MM.1S (cell line): ENCODE data around the gene TEX101.

Source experiments
- EZH2 ChIP-seq: fragments of 300-600 bp; sonication (generic); optimal IDR thresholded peaks from 2 replicates; pipeline ENCODE3; 2017; ENCODE audit warnings: low read depth, mild to moderate bottlenecking, antibody characterized with exemption, low read length, mixed read lengths
- EZH2phosphoT487 ChIP-seq: fragments of 300-600 bp; sonication (generic); IDR thresholded peaks from 2 replicates; pipeline ENCODE4 v1.6.1; 2018; ENCODE audit warnings: antibody characterized with exemption, low read length
- TF ChIP-seq, protein P1 (sequence below): fragments of 300-600 bp; sonication (generic); IDR thresholded peaks from 2 replicates; pipeline ENCODE4 v1.5.1; 2016; ENCODE audit warnings: antibody characterized with exemption, low read length, mixed read lengths

DNA sequence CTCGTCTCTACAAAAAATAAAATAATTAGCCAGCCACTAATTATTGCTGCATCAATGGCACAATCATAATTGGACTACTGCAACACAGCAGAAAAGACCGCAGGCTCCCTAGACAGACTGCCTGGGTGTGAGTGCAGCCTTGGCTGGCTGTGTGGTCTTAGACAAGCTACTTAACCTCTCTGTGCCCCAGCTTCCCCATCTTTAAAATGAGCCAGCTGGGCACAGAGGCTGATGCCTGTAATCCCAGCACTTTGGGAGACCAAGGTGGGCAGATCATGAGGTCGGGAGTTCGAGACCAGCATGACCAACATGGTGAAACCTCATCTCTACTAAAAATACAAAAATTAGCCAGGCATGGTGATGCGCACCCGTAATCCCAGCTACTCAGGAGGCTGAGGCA is 19.0 kb downstream of the TEX101 start:
- TF ChIP-seq, protein P1, sequence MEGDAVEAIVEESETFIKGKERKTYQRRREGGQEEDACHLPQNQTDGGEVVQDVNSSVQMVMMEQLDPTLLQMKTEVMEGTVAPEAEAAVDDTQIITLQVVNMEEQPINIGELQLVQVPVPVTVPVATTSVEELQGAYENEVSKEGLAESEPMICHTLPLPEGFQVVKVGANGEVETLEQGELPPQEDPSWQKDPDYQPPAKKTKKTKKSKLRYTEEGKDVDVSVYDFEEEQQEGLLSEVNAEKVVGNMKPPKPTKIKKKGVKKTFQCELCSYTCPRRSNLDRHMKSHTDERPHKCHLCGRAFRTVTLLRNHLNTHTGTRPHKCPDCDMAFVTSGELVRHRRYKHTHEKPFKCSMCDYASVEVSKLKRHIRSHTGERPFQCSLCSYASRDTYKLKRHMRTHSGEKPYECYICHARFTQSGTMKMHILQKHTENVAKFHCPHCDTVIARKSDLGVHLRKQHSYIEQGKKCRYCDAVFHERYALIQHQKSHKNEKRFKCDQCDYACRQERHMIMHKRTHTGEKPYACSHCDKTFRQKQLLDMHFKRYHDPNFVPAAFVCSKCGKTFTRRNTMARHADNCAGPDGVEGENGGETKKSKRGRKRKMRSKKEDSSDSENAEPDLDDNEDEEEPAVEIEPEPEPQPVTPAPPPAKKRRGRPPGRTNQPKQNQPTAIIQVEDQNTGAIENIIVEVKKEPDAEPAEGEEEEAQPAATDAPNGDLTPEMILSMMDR = no peak
- no peak for TF ChIP-seq EZH2
- no peak for TF ChIP-seq EZH2phosphoT487
